GM23248 (cell line): ENCODE data around the gene COPS6.

Experiments
- EZH2 ChIP-seq: fragments of 200-600 bp; sonication (generic); IDR thresholded peaks from 2 replicates; pipeline ENCODE4 v1.6.1; 2018; ENCODE audit warnings: antibody characterized with exemption, mild to moderate bottlenecking; ENCODE audit not compliant: insufficient read depth, poor library complexity, severe bottlenecking
- EZH2phosphoT487 ChIP-seq: fragments of 200-600 bp; sonication (generic); IDR thresholded peaks from 2 replicates; pipeline ENCODE4 v1.6.1; 2018; ENCODE audit warnings: antibody characterized with exemption, moderate library complexity, mild to moderate bottlenecking, low read depth; ENCODE audit not compliant: insufficient read depth

DNA sequence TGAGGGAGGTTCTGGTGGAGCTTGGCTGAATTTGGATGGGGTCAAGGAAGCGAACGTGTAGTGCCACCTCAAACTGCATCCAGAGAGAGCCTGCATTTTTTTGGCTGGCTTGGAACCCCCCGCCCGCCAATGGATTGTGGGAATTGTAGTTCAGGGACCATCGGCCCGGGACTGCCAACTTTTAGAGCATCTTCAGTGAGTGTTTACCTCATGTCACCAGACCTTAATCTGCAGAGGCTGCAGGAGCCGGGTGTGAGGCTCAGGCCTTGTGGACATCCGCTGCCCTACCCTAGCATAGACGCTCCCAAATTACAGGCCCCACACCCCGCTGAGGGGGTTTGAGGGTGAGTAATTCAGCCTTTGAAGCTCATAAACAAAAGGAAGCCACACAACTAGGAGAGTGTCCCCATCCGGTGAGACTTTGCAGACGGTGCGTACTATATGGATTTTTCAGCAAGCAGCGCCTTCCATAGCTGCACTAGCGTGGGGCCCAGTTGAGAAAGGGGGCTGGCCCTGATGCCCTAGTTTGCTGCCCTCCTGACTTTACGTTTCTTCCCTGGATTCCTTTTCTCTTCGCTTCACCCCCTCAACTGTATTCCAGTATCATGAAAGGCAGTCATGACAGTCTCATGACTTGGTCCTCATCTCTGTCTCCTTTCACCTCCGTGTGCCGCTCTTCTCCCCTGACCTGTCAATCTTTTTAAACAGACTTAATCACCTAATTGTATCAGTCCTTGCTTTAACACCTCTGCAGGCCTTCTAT lies 31.4 kb downstream of the COPS6 start:
- no peak for TF ChIP-seq EZH2phosphoT487
- no peak for TF ChIP-seq EZH2
